GM12878 (cell line): Measurements from ENCODE around the gene DPYSL3. TPM values are rescaled to one million over a fixed set of nuclear protein-coding genes. Genes with fewer than 3 reads are reported as not detected.

Experiments used
- ATAC-seq: fragments of 200-7000 bp; cut with Tn5 transposase; 3 replicates; pipeline ENCODE4 v1.9.1; 2020; ENCODE audit warnings: mild to moderate bottlenecking, moderate library complexity
- BruUV-seq: library from RNA; stranded (reverse); fragments of 400-500 nt; replicated peaks from 2 replicates; lab custom pipeline; 2021; lab: Mats Ljungman, UMichigan
- CTCF ChIA-PET: fragments of 300-600 bp; sonication (Branson Sonifier 250); formaldehyde crosslinking; extraction: SDS; loops from one replicate; lab custom pipeline; 2021; ENCODE audit warnings: inconsistent platforms; lab: Yijun Ruan, JAX
- POLR2A ChIA-PET: fragments of 350-600 bp; formaldehyde crosslinking; extraction: SDS; loops from one replicate; lab custom pipeline; 2021; ENCODE audit warnings: inconsistent platforms; lab: Charles Lee
- RAD21 ChIA-PET: fragments of 300-600 bp; sonication (Branson Sonifier 250); formaldehyde crosslinking; loops from one replicate; lab custom pipeline; 2023; ENCODE audit warnings: antibody characterized with exemption; ENCODE audit not compliant: unreplicated experiment; lab: Charles Lee
- SMC1A ChIA-PET: fragments of 300-600 bp; sonication (Branson Sonifier 250); formaldehyde crosslinking; loops from one replicate; lab custom pipeline; 2023; ENCODE audit not compliant: unreplicated experiment, uncharacterized antibody; lab: Charles Lee
- DNase-seq: peaks from one replicate; pipeline ENCODE4 v3.0.0-alpha.2; 2011; ENCODE audit warnings: low read depth, low spot score
- FAIRE-seq: peaks from 3 replicates; lab custom pipeline; 2011; peaks lifted over from hg19 to GRCh38; lab: Jason Lieb, UNC
- H2AFZ ChIP-seq: 2 replicates; pipeline ENCODE4 v1.6.0; 2011; ENCODE audit warnings: low read depth, low read length, control low read depth; ENCODE audit not compliant: control insufficient read depth
- H3K27ac ChIP-seq: 2 replicates; pipeline ENCODE4 v1.5.1; 2011; ENCODE audit warnings: control low read depth; ENCODE audit not compliant: control insufficient read depth, insufficient read depth
- H3K27me3 ChIP-seq, 2 experiments: replicated peaks in 1 of 2; 2 replicates each; pipeline versions ENCODE4 v1.6.0 to v1.6.1; 2011; ENCODE audit warnings: low read length in 1 of 2; ENCODE audit not compliant: control insufficient read depth in 2 of 2, insufficient read depth in 2 of 2
- H3K36me3 ChIP-seq, 2 experiments: 2 replicates each; pipeline ENCODE4 v1.5.1; 2011; ENCODE audit warnings: low read length in 1 of 2; ENCODE audit not compliant: control insufficient read depth in 2 of 2, insufficient read depth in 2 of 2
- H3K4me1 ChIP-seq: 2 replicates; pipeline ENCODE4 v1.6.1; 2011; ENCODE audit warnings: mild to moderate bottlenecking, low read length, moderate library complexity, mixed read lengths; ENCODE audit not compliant: control insufficient read depth, insufficient read depth
- H3K4me2 ChIP-seq: 2 replicates; pipeline ENCODE4 v1.6.0; 2011; ENCODE audit warnings: control low read depth; ENCODE audit not compliant: control insufficient read depth, insufficient read depth
- H3K4me3 ChIP-seq: fragments of 200-600 bp; sonication (generic); 2 replicates; pipeline ENCODE4 v1.5.1; 2016
- H3K79me2 ChIP-seq: 2 replicates; pipeline ENCODE4 v1.6.0; 2011; ENCODE audit warnings: low read length; ENCODE audit not compliant: control insufficient read depth, insufficient read depth
- H3K9ac ChIP-seq: 2 replicates; pipeline ENCODE4 v1.8.0; 2011; ENCODE audit warnings: low read length, control low read depth, mixed read lengths; ENCODE audit not compliant: control insufficient read depth, insufficient read depth
- H3K9me3 ChIP-seq: replicated peaks from 3 replicates; pipeline ENCODE4 v1.5.1; 2011; ENCODE audit warnings: mild to moderate bottlenecking, low read length; ENCODE audit not compliant: control insufficient read depth, insufficient read depth
- H4K20me1 ChIP-seq: 2 replicates; pipeline ENCODE4 v1.6.0; 2011; ENCODE audit not compliant: control insufficient read depth, insufficient read depth
- BMI1 ChIP-seq: fragments of 450-650 bp; IDR thresholded peaks from 2 replicates; pipeline ENCODE4 v1.6.1; 2016; ENCODE audit warnings: mild to moderate bottlenecking, moderate library complexity, borderline replicate concordance
- CBX3 ChIP-seq: fragments of 200-600 bp; sonication (generic); IDR thresholded peaks from 2 replicates; pipeline ENCODE4 v1.6.1; 2016; ENCODE audit warnings: low read depth, borderline replicate concordance
- MEF2A ChIP-seq: IDR thresholded peaks from 2 replicates; pipeline ENCODE4 v1.6.1; 2011; ENCODE audit warnings: low read depth, mild to moderate bottlenecking, low read length, moderate library complexity; ENCODE audit not compliant: insufficient read depth
- PAX5 ChIP-seq: IDR thresholded peaks from 2 replicates; pipeline ENCODE4 v1.6.1; 2011; ENCODE audit warnings: low read depth, low read length, borderline replicate concordance
- PML ChIP-seq: IDR thresholded peaks from 2 replicates; pipeline ENCODE4 v1.6.1; 2012; ENCODE audit warnings: low read length, inconsistent platforms
- SMARCA5 ChIP-seq: fragments of 450-650 bp; IDR thresholded peaks from 2 replicates; pipeline ENCODE4 v1.6.1; 2017; ENCODE audit warnings: mild to moderate bottlenecking
- WGBS: methylation state at CpG from one replicate; pipeline ENCODE4 v1.1.6; 2016; ENCODE audit warnings: low lambda C conversion rate; ENCODE audit not compliant: insufficient replicate concordance, insufficient coverage; ENCODE audit errors: missing lambda C conversion rate; 5-methylcytosine and 5-hydroxymethylcytosine counted together
- in situ Hi-C: fragments of 300-500 bp; cut with MboI; formaldehyde crosslinking; loops from 9 replicates; pipeline ENCODE4 v1.14.3; 2018; ENCODE audit warnings: mixed read lengths
- intact Hi-C: fragments of 100-400 bp; cut with micrococcal nuclease; formaldehyde crosslinking; loops from one replicate; pipeline ENCODE4 v1.14.2; 2022; ENCODE audit not compliant: unreplicated experiment
- polyA plus RNA-seq, 11 experiments: library from polyadenylated mRNA; depleted of rRNA in 4 of 11; unstranded in 6 of 11; stranded (reverse) in 5 of 11; fragments of >200 nt; fragmentation: Nextera tagmentation in 4 of 11; fragmentation: Illumina TruSeq in 1 of 11; extraction: Ambion mirVana in 4 of 11; extraction: Trizol in 1 of 11; gene quantifications; 1 replicate in 1 of 11; 2 replicates in 10 of 11; pipeline versions ENCODE4 v1.2.1 to v1.2.3, GENCODE V29; 2011 to 2016; ENCODE audit warnings: inconsistent platforms in 2 of 11, missing spikeins in 2 of 11, low read depth in 1 of 11
- total RNA-seq, 4 experiments: library from RNA; depleted of rRNA in 3 of 4; stranded (reverse); fragments of >200 nt in 3 of 4; fragmentation: Illumina TruSeq in 1 of 4; extraction: Trizol in 1 of 4; gene quantifications; 2 replicates each; pipeline versions ENCODE4 v1.2.1 to v1.2.3, GENCODE V29; 2013 to 2021
- TF ChIP-seq, protein P1 (sequence below): fragments of 450-650 bp; IDR thresholded peaks from 2 replicates; pipeline ENCODE4 v1.6.1; 2017; ENCODE audit warnings: low read depth, mild to moderate bottlenecking, moderate library complexity
- TF ChIP-seq, protein P2 (sequence below): fragments of 450-650 bp; IDR thresholded peaks from 2 replicates; pipeline ENCODE4 v1.6.1; 2017; ENCODE audit warnings: borderline replicate concordance

DPYSL3 gene
- total and polyA plus RNA-seq, 10 of the 15 experiments (the other 5 are each of a cell fraction or from before 2014, with no cell fraction given): 0.08 to 1.5 (median 0.45) TPM; not detected in 1

DNA sequence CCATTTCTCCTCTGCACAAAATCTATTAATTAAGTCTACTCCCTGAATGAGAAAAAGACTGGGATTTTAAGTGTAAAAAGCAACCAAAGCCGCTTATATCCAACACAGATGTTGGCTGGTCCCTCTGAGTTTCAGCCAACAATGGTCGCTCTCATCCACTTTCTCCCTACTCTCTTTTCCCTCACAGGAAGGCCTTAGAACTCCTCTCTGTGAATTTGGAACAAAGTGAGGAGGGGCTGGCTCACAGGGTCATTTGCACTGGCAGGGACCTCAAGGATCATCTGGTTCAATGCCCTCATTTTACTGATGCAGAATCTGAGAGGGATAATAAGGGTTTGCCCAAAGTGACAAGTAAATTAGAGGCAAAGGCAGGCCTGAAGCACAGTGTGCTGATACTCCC, 64.0 kb downstream of the DPYSL3 start:
- H3K4me2 ChIP-seq: no peak overlapping the region
- ChIA-PET RAD21 (no interaction called here), SMC1A (no interaction called here), POLR2A (no interaction called here)
- 12% methylated on average over 2 of the region's 2 CpGs for WGBS
- BruUV-seq: no TSS peak
- no peaks in the 10 kb centered on the region; the same call in 2 of the 3 replicates for H3K9me3 ChIP-seq
- no peaks in the 10 kb centered on the region for H3K36me3 ChIP-seq
- intact Hi-C loops: no loop called here
- H3K4me3 ChIP-seq: no peak overlapping the region
- FAIRE-seq (no peak), DNase-seq (no peak), ATAC-seq (no peak)
- no peak overlapping the region for H2AFZ ChIP-seq
- no peak overlapping the region for H3K27ac ChIP-seq
- no peak overlapping the region for H3K9ac ChIP-seq
- TF ChIP-seq MEF2A: no peak
- TF ChIP-seq, protein P1, sequence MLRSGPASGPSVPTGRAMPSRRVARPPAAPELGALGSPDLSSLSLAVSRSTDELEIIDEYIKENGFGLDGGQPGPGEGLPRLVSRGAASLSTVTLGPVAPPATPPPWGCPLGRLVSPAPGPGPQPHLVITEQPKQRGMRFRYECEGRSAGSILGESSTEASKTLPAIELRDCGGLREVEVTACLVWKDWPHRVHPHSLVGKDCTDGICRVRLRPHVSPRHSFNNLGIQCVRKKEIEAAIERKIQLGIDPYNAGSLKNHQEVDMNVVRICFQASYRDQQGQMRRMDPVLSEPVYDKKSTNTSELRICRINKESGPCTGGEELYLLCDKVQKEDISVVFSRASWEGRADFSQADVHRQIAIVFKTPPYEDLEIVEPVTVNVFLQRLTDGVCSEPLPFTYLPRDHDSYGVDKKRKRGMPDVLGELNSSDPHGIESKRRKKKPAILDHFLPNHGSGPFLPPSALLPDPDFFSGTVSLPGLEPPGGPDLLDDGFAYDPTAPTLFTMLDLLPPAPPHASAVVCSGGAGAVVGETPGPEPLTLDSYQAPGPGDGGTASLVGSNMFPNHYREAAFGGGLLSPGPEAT: no peak
- TF ChIP-seq, all 136 proteins: peak for 0
- in situ Hi-C loops: no loop called here
- H4K20me1 ChIP-seq: no peaks in the 10 kb centered on the region
- CTCF ChIA-PET: interaction anchor here (0.6 to 2.4 kb wide), 4 partner anchors 8 to 260 kb away, joined by 3 to 8 read pairs (median 4); no protein-coding TSS in a partner anchor
- H3K27me3 ChIP-seq: no peaks in the 10 kb centered on the region; a peak in 1 of 4 replicates
- H3K4me1 ChIP-seq: no peaks in the 10 kb centered on the region
- no peaks in the 10 kb centered on the region for H3K79me2 ChIP-seq

DNA sequence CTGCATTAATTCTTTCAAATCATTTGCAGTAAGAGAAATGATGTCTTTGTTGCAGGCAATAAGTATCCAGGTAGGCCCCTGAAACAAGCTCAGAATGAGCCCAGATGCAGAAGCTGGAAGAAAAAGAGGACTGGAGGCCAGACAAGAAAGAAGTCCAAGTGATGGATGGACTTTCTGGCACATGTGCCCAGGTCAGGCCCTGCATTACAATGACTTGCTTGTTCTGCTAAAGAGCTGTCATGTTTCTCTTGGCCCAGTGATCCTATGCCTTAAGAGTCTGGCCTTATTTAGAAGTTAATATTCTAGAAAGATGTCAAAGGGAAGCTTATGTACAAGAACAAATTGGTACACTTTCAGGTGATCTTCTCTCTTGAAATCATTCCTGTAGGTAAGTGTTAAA, 64.8 kb downstream of the DPYSL3 start:
- intact Hi-C loops (no loop called here), in situ Hi-C loops (no loop called here)
- no peak overlapping the region for H3K4me2 ChIP-seq
- ATAC-seq: no peak
- no TSS peak for BruUV-seq
- SMC1A ChIA-PET: interaction anchor here (1.3 kb wide), 1 partner anchor 35 kb away, joined by 3 read pairs; no protein-coding TSS in a partner anchor
- DNase-seq: no peak
- H3K79me2 ChIP-seq: no peaks in the 10 kb centered on the region
- TF ChIP-seq CBX3: no peak
- TF ChIP-seq, protein P2, sequence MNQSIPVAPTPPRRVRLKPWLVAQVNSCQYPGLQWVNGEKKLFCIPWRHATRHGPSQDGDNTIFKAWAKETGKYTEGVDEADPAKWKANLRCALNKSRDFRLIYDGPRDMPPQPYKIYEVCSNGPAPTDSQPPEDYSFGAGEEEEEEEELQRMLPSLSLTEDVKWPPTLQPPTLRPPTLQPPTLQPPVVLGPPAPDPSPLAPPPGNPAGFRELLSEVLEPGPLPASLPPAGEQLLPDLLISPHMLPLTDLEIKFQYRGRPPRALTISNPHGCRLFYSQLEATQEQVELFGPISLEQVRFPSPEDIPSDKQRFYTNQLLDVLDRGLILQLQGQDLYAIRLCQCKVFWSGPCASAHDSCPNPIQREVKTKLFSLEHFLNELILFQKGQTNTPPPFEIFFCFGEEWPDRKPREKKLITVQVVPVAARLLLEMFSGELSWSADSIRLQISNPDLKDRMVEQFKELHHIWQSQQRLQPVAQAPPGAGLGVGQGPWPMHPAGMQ: no peak
- TF ChIP-seq PAX5: no peak
- no peak for TF ChIP-seq SMARCA5
- TF ChIP-seq PML: no peak
- no peak for TF ChIP-seq BMI1
- POLR2A ChIA-PET: no interaction called here
- H3K27me3 ChIP-seq: no peaks in the 10 kb centered on the region; a peak in 1 of 4 replicates
- RAD21 ChIA-PET: no interaction called here
- no peaks in the 10 kb centered on the region; the same call in 2 of the 3 replicates for H3K9me3 ChIP-seq
- no peaks in the 10 kb centered on the region for H3K36me3 ChIP-seq
- H3K4me3 ChIP-seq: no peak overlapping the region
- no peak for FAIRE-seq
- no peak overlapping the region for H3K9ac ChIP-seq
- CTCF ChIA-PET: interaction anchor here (1.1 to 2.4 kb wide), 4 partner anchors 9 to 133 kb away, joined by 3 to 8 read pairs (median 4); no protein-coding TSS in a partner anchor
- H4K20me1 ChIP-seq: no peaks in the 10 kb centered on the region
- no peak overlapping the region for H2AFZ ChIP-seq
- H3K27ac ChIP-seq: no peak overlapping the region
- no peaks in the 10 kb centered on the region for H3K4me1 ChIP-seq
